GOT3 (cell line): Measurements from ENCODE around the gene INF2.

Source experiments
- DNase-seq: peaks from one replicate; lab custom pipeline; 2025; ENCODE audit warnings: mixed read lengths; lab: John Stamatoyannopoulos, UW

The INF2 gene

GRCh38 chr14:104689881-104690711 lies 678 bp downstream of the INF2 start:
- no peak for DNase-seq

- DNase-seq, result no peak
Observed at GRCh38 chr14:104690861-104691455, 1.5 kb downstream of the INF2 start.

- DNase-seq, result no peak
Observed at GRCh38 chr14:104691546-104692260, 2.3 kb downstream of the INF2 start.

- DNase-seq, result no peak
Observed at GRCh38 chr14:104692261-104692938, 3.0 kb downstream of the INF2 start.

- no peak for DNase-seq
Observed at GRCh38 chr14:104692939-104693315, 3.5 kb downstream of the INF2 start.

- DNase-seq, result no peak
Observed at GRCh38 chr14:104693482-104694431, 4.3 kb downstream of the INF2 start.

GRCh38 chr14:104694475-104694950 lies 5.1 kb downstream of the INF2 start:
- DNase-seq, result no peak

GRCh38 chr14:104694991-104695659 lies 5.7 kb downstream of the INF2 start:
- no peak for DNase-seq

GRCh38 chr14:104695660-104696000 lies 6.2 kb downstream of the INF2 start:
- no peak for DNase-seq

- DNase-seq, result no peak
Observed at GRCh38 chr14:104696671-104697316, 7.4 kb downstream of the INF2 start.

GRCh38 chr14:104697317-104697703 lies 7.9 kb downstream of the INF2 start:
- DNase-seq, result no peak

- no peak for DNase-seq
Observed at GRCh38 chr14:104697892-104698583, 8.6 kb downstream of the INF2 start.

GRCh38 chr14:104698688-104699425 lies 9.4 kb downstream of the INF2 start:
- DNase-seq, result no peak

GRCh38 chr14:104699426-104699748 lies 10.0 kb downstream of the INF2 start:
- DNase-seq, result no peak

- DNase-seq, result no peak
Observed at GRCh38 chr14:104700225-104700651, 10.8 kb downstream of the INF2 start.

GRCh38 chr14:104700747-104701217 lies 11.4 kb downstream of the INF2 start:
- DNase-seq, result no peak

GRCh38 chr14:104701383-104702076 lies 12.1 kb downstream of the INF2 start:
- DNase-seq, result no peak

- no peak for DNase-seq
Observed at GRCh38 chr14:104702106-104702505, 12.7 kb downstream of the INF2 start.
